H1 (cell line): ENCODE measurements around the gene AMPD3. TPM values are rescaled to one million over a fixed set of nuclear protein-coding genes. Genes with fewer than 3 reads are reported as not detected.

Experiments
- ASH2L ChIP-seq: fragments of 200-600, 300-600 bp; sonication (generic); IDR thresholded peaks from one replicate; pipeline ENCODE4 v1.7.1; 2017; ENCODE audit warnings: low read length
- EP300 ChIP-seq, 2 experiments: IDR thresholded peaks; 1 replicate in 1 of 2; 2 replicates in 1 of 2; pipeline ENCODE4 v1.6.1; 2011 to 2012; ENCODE audit warnings: low read depth in 2 of 2, low read length in 2 of 2, mild to moderate bottlenecking in 2 of 2, borderline replicate concordance in 1 of 2, inconsistent platforms in 1 of 2, moderate library complexity in 1 of 2
- JUN ChIP-seq: IDR thresholded peaks from 2 replicates; pipeline ENCODE4 v1.6.1; 2011; ENCODE audit warnings: low read depth, mild to moderate bottlenecking, improper control_type of control experiment, low read length
- RFX5 ChIP-seq: IDR thresholded peaks from 2 replicates; pipeline ENCODE4 v1.6.1; 2011; ENCODE audit warnings: low read depth, low read length, improper control_type of control experiment, borderline replicate concordance
- SP2 ChIP-seq: IDR thresholded peaks from 2 replicates; pipeline ENCODE4 v1.6.1; 2012; ENCODE audit warnings: mild to moderate bottlenecking, low read length, inconsistent platforms
- polyA plus RNA-seq, 7 experiments: library from polyadenylated mRNA; depleted of rRNA in 3 of 7; stranded (reverse) in 5 of 7; unstranded in 2 of 7; fragments of >200 nt in 5 of 7; fragments of 200-250 nt in 2 of 7; gene quantifications; 1 replicate in 5 of 7; 2 replicates in 1 of 7; 4 replicates in 1 of 7; pipeline versions ENCODE4 v1.2.1 to v1.2.3, GENCODE V29; 2011 to 2013; ENCODE audit warnings: missing spikeins in 2 of 7, mixed read lengths in 2 of 7
- total RNA-seq: library from RNA; stranded (reverse); fragmentation: NEBNext Ultra II Directional; extraction: Animal tissue kit (Norgen Biotek cat#: 25700); gene quantifications from 2 replicates; pipeline ENCODE4 v1.2.1, GENCODE V29; 2021

The AMPD3 gene
- total and polyA plus RNA-seq, 2 of the 8 experiments (the other 6 are each of a cell fraction or from before 2014, with no cell fraction given) = 4.0 to 6.3 TPM

DNA sequence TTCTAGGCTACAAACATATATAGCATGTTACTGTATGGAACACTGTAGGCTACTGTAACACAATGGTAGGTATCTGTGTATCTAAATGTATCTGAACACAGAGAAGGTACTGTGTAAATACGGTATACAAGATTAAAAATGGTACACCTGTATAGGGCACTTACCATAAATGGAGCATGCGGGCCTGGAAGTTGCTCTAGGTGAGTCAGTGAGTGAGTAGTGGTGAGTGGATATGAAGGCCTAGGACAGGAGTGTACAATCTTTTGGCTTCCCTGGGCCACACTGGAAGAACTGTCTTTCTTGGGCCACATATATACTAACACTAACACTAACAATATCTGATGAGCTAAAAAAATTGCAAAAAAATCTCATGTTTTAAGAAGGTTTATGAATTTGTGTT, 64.6 kb downstream of the AMPD3 start (continued):
- TF ChIP-seq RFX5 (no peak), EP300 (IDR thresholded peaks at IDR 0.05; ENCODE audit: borderline replicate concordance in 1 of 2, low read depth in 2 of 2, low read length in 2 of 2) (no peak), ASH2L (no peak), JUN (no peak), SP2 (no peak)
